Duodenal mucosa (tissue), 2 donors: Measurements from ENCODE around the gene CCDC85C.

Experiments used
- H3K27ac ChIP-seq: one replicate; pipeline ENCODE4 v1.7.0; 2013; ENCODE audit warnings: low read depth, low read length
- H3K27me3 ChIP-seq, 2 donors: one replicate each; pipeline ENCODE4 v1.7.0; 2013; ENCODE audit warnings: low read length in 2 of 2, control low read depth in 1 of 2; ENCODE audit not compliant: insufficient read depth in 2 of 2, control insufficient read depth in 1 of 2
- H3K36me3 ChIP-seq, 2 donors: one replicate each; pipeline ENCODE4 v1.7.0; 2013; ENCODE audit warnings: low read length in 2 of 2, control low read depth in 1 of 2; ENCODE audit not compliant: insufficient read depth in 2 of 2, control insufficient read depth in 1 of 2
- H3K4me1 ChIP-seq, 2 donors: one replicate each; pipeline ENCODE4 v1.7.0; 2013; ENCODE audit warnings: low read length in 2 of 2, control low read depth in 1 of 2; ENCODE audit not compliant: insufficient read depth in 2 of 2, control insufficient read depth in 1 of 2
- H3K4me3 ChIP-seq, 2 donors: one replicate each; pipeline ENCODE4 v1.7.0; 2013; ENCODE audit warnings: low read length in 2 of 2, low read depth in 1 of 2
- H3K9ac ChIP-seq, 2 donors: one replicate each; pipeline ENCODE4 v1.7.0; 2013; ENCODE audit warnings: low read length in 2 of 2, low read depth in 1 of 2
- H3K9me3 ChIP-seq, 2 donors: one replicate each; pipeline ENCODE4 v1.7.0; 2013; ENCODE audit warnings: low read length in 2 of 2, control low read depth in 1 of 2; ENCODE audit not compliant: control insufficient read depth in 1 of 2

Gene CCDC85C

DNA sequence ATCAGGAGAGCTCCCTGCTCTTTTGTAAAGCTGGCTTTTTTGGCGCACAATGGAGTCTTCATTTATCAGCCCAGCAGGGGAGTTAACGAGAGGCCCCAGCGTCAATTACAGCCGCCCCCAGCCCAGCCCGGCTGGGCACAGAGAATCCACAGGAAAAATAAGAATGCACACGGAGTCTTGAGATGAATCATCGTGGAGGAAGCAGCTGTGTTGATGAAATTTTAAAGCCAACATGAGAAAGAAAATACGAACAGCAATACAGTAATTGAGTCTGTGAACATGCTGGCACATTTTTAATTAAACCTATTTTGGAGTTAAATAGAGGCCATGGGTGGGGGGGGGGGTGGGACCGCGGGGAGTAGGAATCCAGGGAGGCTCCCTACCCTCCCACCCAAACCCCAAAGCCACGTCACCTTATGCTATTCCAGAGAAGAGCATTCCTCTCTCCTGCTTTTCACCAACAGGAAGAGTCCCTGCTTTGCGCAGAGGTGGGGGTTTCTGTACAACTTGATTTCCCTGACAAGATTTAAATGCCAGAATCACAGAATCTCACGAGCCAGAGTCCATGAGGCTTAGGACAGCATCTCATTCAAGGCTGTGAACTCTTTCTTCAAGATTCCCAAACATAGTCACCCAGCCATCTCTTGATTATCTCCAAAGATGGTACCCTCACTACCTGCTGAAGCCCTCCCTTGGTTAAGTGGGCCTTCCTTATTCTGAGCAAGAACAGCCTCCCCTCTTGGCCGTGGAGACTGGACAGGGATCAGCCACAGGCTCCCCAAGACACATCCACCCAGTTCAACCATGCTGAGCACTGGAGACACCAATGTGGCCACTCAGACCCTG lies 72.5 kb downstream of the CCDC85C start:
- H3K9me3 ChIP-seq: no peaks in the 10 kb centered on the region
- H3K9ac ChIP-seq: no peak overlapping the region
- no peak overlapping the region for H3K4me3 ChIP-seq
- no peak overlapping the region for H3K27ac ChIP-seq
- no peaks in the 10 kb centered on the region for H3K27me3 ChIP-seq
- peaks cover 3 to 4% of the 10 kb centered on the region in 2 donors for H3K36me3 ChIP-seq
- no peaks in the 10 kb centered on the region for H3K4me1 ChIP-seq

- Histone ChIP-seq H3K27me3 (no peaks in the 10 kb centered on the region), H3K27ac (no peak overlapping the region), H3K4me1 (no peaks in the 10 kb centered on the region)
Observed at GRCh38 chr14:99530407-99531155, 73.4 kb downstream of the CCDC85C start.

DNA sequence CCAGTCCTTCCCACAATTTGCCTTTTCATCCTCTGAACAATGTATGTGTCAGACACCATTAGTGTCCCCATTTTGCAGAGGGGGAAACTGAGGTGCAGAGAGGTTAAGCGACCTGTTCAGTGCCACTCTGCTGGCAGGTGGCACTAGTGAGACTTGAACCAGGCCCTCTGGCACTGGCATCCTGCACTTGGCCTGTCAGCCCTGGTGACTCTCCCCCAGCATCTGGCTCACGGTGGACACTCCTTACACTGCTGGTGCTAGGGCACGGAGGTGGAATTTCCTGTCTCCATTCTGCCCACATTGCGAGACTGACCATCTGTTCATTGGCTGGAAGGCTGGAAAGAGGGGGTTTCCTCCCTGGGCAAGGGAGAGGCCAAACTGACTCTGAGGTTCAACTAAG lies 74.1 kb downstream of the CCDC85C start:
- H3K9ac ChIP-seq: no peak overlapping the region
- H3K27ac ChIP-seq: no peak overlapping the region
- peaks cover 0 to 3% of the 10 kb centered on the region in 2 donors for H3K4me1 ChIP-seq

More at GRCh38 chr14:99530407-99531155, 73.4 kb downstream of the CCDC85C start:
- Histone ChIP-seq H3K9ac (no peak overlapping the region), H3K9me3 (no peaks in the 10 kb centered on the region), H3K4me3 (no peak overlapping the region), H3K36me3 (peaks cover 3 to 4% of the 10 kb centered on the region in 2 donors)

GRCh38 chr14:99527427-99528076 lies 76.5 kb downstream of the CCDC85C start:
- no peak overlapping the region for H3K4me3 ChIP-seq
- no peak overlapping the region for H3K27ac ChIP-seq
- H3K4me1 ChIP-seq: peaks cover 3 to 17% of the 10 kb centered on the region in 2 donors
- H3K9me3 ChIP-seq: no peaks in the 10 kb centered on the region
- H3K9ac ChIP-seq: no peak overlapping the region
- H3K27me3 ChIP-seq: no peaks in the 10 kb centered on the region
- H3K36me3 ChIP-seq: peaks cover 3 to 4% of the 10 kb centered on the region in 2 donors

More for the DNA sequence above, 74.1 kb downstream of the CCDC85C start:
- no peaks in the 10 kb centered on the region for H3K27me3 ChIP-seq
- peaks cover 3 to 4% of the 10 kb centered on the region in 2 donors for H3K36me3 ChIP-seq
- H3K9me3 ChIP-seq: no peaks in the 10 kb centered on the region
- no peak overlapping the region for H3K4me3 ChIP-seq

- H3K9ac ChIP-seq: no peak overlapping the region
- peaks cover 3 to 4% of the 10 kb centered on the region in 2 donors for H3K36me3 ChIP-seq
- no peaks in the 10 kb centered on the region for H3K27me3 ChIP-seq
- peaks cover 3 to 17% of the 10 kb centered on the region in 2 donors for H3K4me1 ChIP-seq
- H3K27ac ChIP-seq: no peak overlapping the region
- no peak overlapping the region for H3K4me3 ChIP-seq
- H3K9me3 ChIP-seq: no peaks in the 10 kb centered on the region
Observed at GRCh38 chr14:99527026-99527425, 77.0 kb downstream of the CCDC85C start.

DNA sequence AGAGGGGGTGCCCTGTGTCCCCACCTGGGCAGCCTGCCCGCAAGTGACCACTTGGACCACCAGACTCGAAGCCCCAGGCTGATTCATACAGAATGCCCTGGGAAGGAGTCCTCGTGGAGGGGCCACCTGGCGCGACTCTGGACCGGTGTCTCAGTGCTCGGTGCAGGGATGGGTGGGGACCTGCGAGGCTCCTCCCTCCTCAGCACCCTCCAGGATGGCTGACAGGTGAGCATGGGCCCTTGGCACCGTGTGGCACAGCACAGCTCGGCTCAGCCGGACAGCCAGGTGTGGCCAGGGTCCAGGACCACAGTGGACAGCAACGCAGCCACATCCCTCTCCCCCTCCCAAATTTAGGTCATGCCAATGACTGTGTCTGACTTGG lies 78.3 kb downstream of the CCDC85C start:
- Histone ChIP-seq H3K27ac (no peak overlapping the region), H3K9me3 (no peaks in the 10 kb centered on the region), H3K4me3 (no peak overlapping the region), H3K36me3 (peaks cover 3 to 4% of the 10 kb centered on the region in 2 donors), H3K27me3 (no peaks in the 10 kb centered on the region), H3K4me1 (peaks cover 3 to 17% of the 10 kb centered on the region in 2 donors), H3K9ac (no peak overlapping the region)

DNA sequence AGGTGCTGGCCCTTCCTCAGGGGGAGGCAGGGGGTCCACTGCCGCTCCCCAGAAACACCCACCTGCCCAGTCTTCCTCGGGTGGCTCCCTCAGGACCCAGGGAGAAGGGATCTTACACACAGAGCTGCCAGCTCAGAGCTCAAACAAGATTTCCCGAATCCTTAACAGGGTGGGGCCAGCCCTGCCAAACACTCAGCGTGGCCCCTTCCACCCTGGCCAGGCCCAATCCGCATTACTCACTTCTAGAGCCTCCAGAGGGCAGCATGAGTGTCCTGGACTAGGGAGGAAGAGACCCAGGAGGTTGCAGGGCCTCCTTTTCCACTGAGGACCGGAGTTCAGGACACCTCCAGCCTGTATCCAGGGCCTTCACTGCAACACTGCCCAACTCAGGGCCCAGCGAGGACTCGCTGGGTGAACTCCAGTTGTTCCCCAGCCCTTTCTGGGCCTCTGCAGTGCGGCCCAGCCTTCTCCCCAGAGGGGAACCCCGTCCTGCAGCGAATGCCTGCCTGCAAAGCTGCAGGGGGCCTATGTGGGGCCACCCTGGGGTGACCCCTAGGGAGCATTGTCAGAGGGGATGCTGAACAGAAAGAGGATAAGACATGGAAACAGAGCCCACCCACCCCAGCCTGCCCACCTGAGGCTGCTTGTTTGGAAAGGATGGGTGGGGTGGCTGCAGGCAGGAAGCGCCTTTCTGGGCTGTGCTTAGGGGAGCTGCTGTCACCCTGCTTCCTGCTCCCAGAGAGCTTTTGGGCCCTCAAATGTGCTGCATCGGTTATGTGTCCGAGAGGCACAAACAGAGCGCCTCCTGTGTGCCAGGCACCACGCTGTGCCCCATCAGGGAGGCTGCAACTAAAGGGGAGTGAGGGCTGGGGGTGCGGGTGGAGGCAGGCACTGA lies 79.0 kb downstream of the CCDC85C start:
- no peak overlapping the region for H3K27ac ChIP-seq
- peaks cover 3 to 4% of the 10 kb centered on the region in 2 donors for H3K36me3 ChIP-seq
- no peak overlapping the region for H3K9ac ChIP-seq
- no peak overlapping the region for H3K4me3 ChIP-seq
- no peaks in the 10 kb centered on the region for H3K27me3 ChIP-seq
- H3K9me3 ChIP-seq: no peaks in the 10 kb centered on the region
- peaks cover 3 to 17% of the 10 kb centered on the region in 2 donors for H3K4me1 ChIP-seq

DNA sequence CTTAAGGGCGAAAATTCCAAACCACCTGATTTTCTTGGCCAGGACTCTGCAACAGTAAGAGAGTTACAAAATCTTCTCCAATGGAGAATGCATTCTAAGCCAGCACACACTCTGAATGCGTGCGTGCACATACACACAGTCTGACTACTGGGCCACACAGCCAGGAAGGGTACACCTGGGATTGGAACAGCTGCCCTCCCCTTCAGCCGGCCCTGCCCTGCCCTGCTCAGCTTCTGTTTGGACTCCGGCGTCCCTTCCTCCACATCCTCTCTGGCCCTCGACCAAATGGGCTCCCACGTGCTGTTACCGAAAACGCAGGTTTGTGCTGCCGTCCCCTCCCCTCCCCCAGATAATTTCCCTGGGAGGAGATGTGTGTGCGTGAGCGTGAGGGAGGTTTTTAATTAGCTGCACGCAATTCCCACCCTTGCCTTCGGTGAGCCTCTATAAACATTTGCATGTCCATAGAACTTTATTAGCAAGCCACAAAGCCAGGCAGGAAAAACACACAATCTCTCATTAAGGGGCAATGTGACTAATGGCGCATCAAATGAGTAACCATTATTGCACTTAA lies 79.8 kb downstream of the CCDC85C start:
- Histone ChIP-seq H3K27ac (no peak overlapping the region), H3K4me1 (peaks cover 3 to 17% of the 10 kb centered on the region in 2 donors), H3K36me3 (peaks cover 3 to 4% of the 10 kb centered on the region in 2 donors), H3K9me3 (no peaks in the 10 kb centered on the region), H3K27me3 (no peaks in the 10 kb centered on the region), H3K9ac (no peak overlapping the region), H3K4me3 (no peak overlapping the region)

DNA sequence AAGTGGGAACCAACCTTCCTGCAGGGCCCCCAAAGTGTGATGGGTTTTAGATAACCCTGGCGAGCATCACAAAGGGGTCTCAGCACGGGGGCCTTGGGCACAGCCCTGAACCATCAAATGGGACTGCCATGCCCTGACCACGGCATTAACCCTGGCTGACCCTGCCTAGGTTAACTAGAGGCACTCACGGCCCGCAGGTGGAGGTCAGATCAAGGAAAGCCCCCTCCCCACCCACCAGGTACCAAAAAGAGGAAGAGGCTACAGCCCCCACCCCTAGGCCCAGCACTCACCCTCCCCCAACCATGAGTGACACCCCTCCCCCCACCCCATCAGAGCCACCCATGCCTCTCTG lies 80.3 kb downstream of the CCDC85C start:
- Histone ChIP-seq H3K4me1 (peaks cover 3 to 17% of the 10 kb centered on the region in 2 donors), H3K36me3 (peaks cover 3 to 4% of the 10 kb centered on the region in 2 donors), H3K9ac (no peak overlapping the region), H3K4me3 (no peak overlapping the region), H3K27me3 (no peaks in the 10 kb centered on the region), H3K27ac (no peak overlapping the region), H3K9me3 (no peaks in the 10 kb centered on the region)
